Fibroblast of lung (primary cell): ENCODE data around the gene GREB1. TPM values are rescaled to one million over a fixed set of nuclear protein-coding genes. Genes with fewer than 3 reads are reported as not detected.

Source experiments
- DNase-seq, 2 donors: peaks; one replicate each; pipeline versions ENCODE4 v3.0.0 to v3.0.0-alpha.2; 2010; ENCODE audit warnings: low read depth in 2 of 2
- H2AFZ ChIP-seq: 2 replicates; pipeline ENCODE4 v1.5.1; 2012; ENCODE audit warnings: low read length, control low read depth, inconsistent platforms
- H3K27ac ChIP-seq: 2 replicates; pipeline ENCODE4 v1.5.1; 2011; ENCODE audit warnings: low read length, control low read depth; ENCODE audit not compliant: insufficient read depth
- H3K27me3 ChIP-seq: 2 replicates; pipeline ENCODE4 v1.5.1; 2011; ENCODE audit warnings: mild to moderate bottlenecking, low read length; ENCODE audit not compliant: control insufficient read depth, insufficient read depth
- H3K36me3 ChIP-seq: 2 replicates; pipeline ENCODE4 v1.5.1; 2011; ENCODE audit warnings: low read length; ENCODE audit not compliant: control insufficient read depth, insufficient read depth
- H3K4me1 ChIP-seq: 2 replicates; pipeline ENCODE4 v1.5.1; 2011; ENCODE audit warnings: low read length; ENCODE audit not compliant: control insufficient read depth, insufficient read depth; ENCODE audit errors: extremely low read depth
- H3K4me2 ChIP-seq: 2 replicates; pipeline ENCODE4 v1.5.1; 2011; ENCODE audit warnings: low read length, control low read depth; ENCODE audit not compliant: insufficient read depth; ENCODE audit errors: extremely low read depth
- H3K4me3 ChIP-seq, 4 experiments: fragments of 200-600 bp in 1 of 4; sonication (generic) in 1 of 4; replicated peaks in 1 of 4; 2 replicates each; pipeline ENCODE4 v1.5.1; 2011 to 2016; ENCODE audit warnings: low read length in 4 of 4, low read depth in 3 of 4, mild to moderate bottlenecking in 3 of 4, control low read depth in 2 of 4, inconsistent platforms in 1 of 4, mixed read lengths in 1 of 4; ENCODE audit not compliant: insufficient read depth in 1 of 4; ENCODE audit errors: control extremely low read depth in 1 of 4
- H3K79me2 ChIP-seq: 2 replicates; pipeline ENCODE4 v1.5.1; 2012; ENCODE audit warnings: mild to moderate bottlenecking, low read length, inconsistent platforms; ENCODE audit not compliant: control insufficient read depth, insufficient read depth
- H3K9ac ChIP-seq: 2 replicates; pipeline ENCODE4 v1.5.1; 2011; ENCODE audit warnings: mild to moderate bottlenecking, low read length, control low read depth; ENCODE audit not compliant: insufficient read depth
- H3K9me3 ChIP-seq: 2 replicates; pipeline ENCODE4 v1.5.1; 2012; ENCODE audit warnings: low read depth, low read length; ENCODE audit not compliant: control insufficient read depth, insufficient read depth
- H4K20me1 ChIP-seq: 2 replicates; pipeline ENCODE4 v1.5.1; 2011; ENCODE audit warnings: low read length; ENCODE audit not compliant: control insufficient read depth, insufficient read depth; ENCODE audit errors: extremely low read depth
- EZH2 ChIP-seq: IDR thresholded peaks from 2 replicates; pipeline ENCODE4 v1.5.1; 2012; ENCODE audit warnings: low read length, control low read depth, mild to moderate bottlenecking; ENCODE audit errors: missing control alignments
- polyA plus RNA-seq, 2 donors: library from polyadenylated mRNA; depleted of rRNA in 1 of 2; stranded (reverse) in 1 of 2; unstranded in 1 of 2; fragments of >200 nt; gene quantifications; 2 replicates each; pipeline ENCODE4 v1.2.1, GENCODE V29; 2011 to 2012; ENCODE audit warnings: missing spikeins in 1 of 2
- total RNA-seq: library from RNA; depleted of rRNA; stranded (reverse); fragments of >200 nt; gene quantifications from 2 replicates; pipeline ENCODE4 v1.2.1, GENCODE V29; 2014
- TF ChIP-seq, protein P1 (sequence below), 2 donors: IDR thresholded peaks in 1 of 2; conservative IDR thresholded peaks in 1 of 2; 1 replicate in 1 of 2; 2 replicates in 1 of 2; pipeline ENCODE4 v1.5.1; 2011 to 2012; ENCODE audit warnings: low read length in 2 of 2, control low read depth in 1 of 2, inconsistent platforms in 1 of 2, low read depth in 1 of 2, mild to moderate bottlenecking in 1 of 2

The GREB1 gene
- total and polyA plus RNA-seq, 2 donors (not counting 1 experiment from before 2014, with no cell fraction given) = 0.06 to 2.0 TPM

DNA sequence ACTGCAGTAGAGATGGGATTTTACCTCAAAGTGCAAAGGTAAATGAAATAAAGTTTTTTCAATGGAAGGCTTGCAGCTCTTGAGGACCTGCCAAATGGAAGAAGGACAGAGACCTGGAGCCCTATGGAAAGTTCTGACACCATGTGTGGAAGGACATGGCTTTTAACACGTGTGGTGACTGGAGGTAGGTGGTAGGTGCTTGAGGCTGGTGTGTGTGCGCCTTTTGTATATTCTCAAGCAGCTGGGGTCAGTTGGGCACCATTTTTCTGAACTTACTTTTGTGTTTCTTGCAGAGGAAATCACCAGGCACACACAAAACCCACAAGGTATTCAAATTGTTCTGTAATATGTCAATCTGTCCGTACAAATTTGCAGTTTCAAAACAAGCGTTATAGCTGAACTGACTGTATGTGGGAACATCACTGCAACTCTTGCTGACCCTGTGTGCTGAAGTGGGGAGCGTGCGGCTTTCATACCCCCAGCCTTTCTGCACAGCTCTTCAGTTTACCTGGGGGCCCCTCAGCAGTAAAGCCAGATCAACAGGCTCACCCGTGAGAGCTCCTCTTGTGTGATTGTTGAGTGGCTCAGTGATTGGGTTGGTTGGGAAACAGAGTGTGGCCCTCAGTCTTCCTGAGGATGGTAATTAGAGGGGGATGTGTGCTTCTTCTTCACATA lies 363 bp downstream of the GREB1 start:
- Histone ChIP-seq H3K4me3 (no peak overlapping the region), H3K9me3 (no peaks in the 10 kb centered on the region), H3K4me1 (no peaks in the 10 kb centered on the region), H3K36me3 (no peaks in the 10 kb centered on the region), H3K4me2 (no peak overlapping the region), H3K9ac (no peak overlapping the region), H4K20me1 (no peaks in the 10 kb centered on the region), H3K79me2 (no peaks in the 10 kb centered on the region), H2AFZ (no peak overlapping the region), H3K27ac (no peak overlapping the region), H3K27me3 (peaks cover 4% of the 10 kb centered on the region)
- DNase-seq = no peak
- TF ChIP-seq, protein P1, sequence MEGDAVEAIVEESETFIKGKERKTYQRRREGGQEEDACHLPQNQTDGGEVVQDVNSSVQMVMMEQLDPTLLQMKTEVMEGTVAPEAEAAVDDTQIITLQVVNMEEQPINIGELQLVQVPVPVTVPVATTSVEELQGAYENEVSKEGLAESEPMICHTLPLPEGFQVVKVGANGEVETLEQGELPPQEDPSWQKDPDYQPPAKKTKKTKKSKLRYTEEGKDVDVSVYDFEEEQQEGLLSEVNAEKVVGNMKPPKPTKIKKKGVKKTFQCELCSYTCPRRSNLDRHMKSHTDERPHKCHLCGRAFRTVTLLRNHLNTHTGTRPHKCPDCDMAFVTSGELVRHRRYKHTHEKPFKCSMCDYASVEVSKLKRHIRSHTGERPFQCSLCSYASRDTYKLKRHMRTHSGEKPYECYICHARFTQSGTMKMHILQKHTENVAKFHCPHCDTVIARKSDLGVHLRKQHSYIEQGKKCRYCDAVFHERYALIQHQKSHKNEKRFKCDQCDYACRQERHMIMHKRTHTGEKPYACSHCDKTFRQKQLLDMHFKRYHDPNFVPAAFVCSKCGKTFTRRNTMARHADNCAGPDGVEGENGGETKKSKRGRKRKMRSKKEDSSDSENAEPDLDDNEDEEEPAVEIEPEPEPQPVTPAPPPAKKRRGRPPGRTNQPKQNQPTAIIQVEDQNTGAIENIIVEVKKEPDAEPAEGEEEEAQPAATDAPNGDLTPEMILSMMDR (conservative IDR thresholded peaks at IDR 0.05 in 1 of 2, IDR thresholded peaks at IDR 0.05 in 1 of 2; ENCODE audit: low read depth in 1 of 2, low read length in 2 of 2) = no peak
- TF ChIP-seq EZH2 = no peak

GRCh38 chr2:11534746-11535484 lies 1.1 kb downstream of the GREB1 start:
- Histone ChIP-seq H3K79me2 (no peaks in the 10 kb centered on the region), H3K9me3 (no peaks in the 10 kb centered on the region), H2AFZ (no peak overlapping the region), H3K27ac (no peak overlapping the region), H4K20me1 (no peaks in the 10 kb centered on the region), H3K4me3 (no peak overlapping the region), H3K36me3 (no peaks in the 10 kb centered on the region), H3K4me1 (no peaks in the 10 kb centered on the region), H3K9ac (no peak overlapping the region), H3K4me2 (no peak overlapping the region), H3K27me3 (peaks cover 2% of the 10 kb centered on the region)
- no peak for DNase-seq
- no peak for TF ChIP-seq EZH2
- TF ChIP-seq, protein P1 (conservative IDR thresholded peaks at IDR 0.05 in 1 of 2, IDR thresholded peaks at IDR 0.05 in 1 of 2; ENCODE audit: low read depth in 1 of 2, low read length in 2 of 2) = no peak

DNA sequence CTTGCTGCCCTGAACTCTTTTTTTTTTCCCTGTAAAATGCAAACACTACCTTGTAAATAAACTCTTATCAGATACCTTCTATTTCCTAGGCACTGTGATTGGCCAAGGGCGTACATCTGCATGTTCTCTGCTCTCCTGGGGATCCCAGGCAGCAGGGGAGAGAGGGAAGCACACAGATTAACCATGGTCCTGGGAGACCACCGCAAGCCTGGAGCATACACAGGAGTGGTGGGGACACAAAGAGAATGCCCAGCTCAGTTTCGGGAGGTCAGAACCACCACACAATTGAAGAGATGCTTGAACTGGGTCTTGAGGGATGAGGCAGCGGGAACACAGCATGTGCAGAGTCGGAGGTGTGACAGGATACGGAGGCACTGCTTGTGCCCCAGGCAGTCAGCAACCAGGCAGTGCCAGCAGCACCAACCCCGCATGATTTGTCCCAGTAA lies 2.1 kb downstream of the GREB1 start:
- Histone ChIP-seq H3K4me2 (no peak overlapping the region), H3K9me3 (no peaks in the 10 kb centered on the region), H3K4me1 (no peaks in the 10 kb centered on the region), H3K9ac (no peak overlapping the region), H3K79me2 (no peaks in the 10 kb centered on the region), H3K36me3 (no peaks in the 10 kb centered on the region), H3K27ac (no peak overlapping the region), H3K4me3 (no peak overlapping the region), H4K20me1 (no peaks in the 10 kb centered on the region), H3K27me3 (peaks cover 8% of the 10 kb centered on the region), H2AFZ (no peak overlapping the region)
- DNase-seq = no peak
- TF ChIP-seq, protein P1 (conservative IDR thresholded peaks at IDR 0.05 in 1 of 2, IDR thresholded peaks at IDR 0.05 in 1 of 2; ENCODE audit: low read depth in 1 of 2, low read length in 2 of 2) = no peak
- no peak for TF ChIP-seq EZH2
